Amniotic stem cell (primary cell): ENCODE data around the gene ARL6IP5.
A peak's percentile ranks its signal among the peaks of the same experiment; 100 is the strongest.

Experiments used
- DNase-seq: peaks from one replicate; lab custom pipeline; 2025; lab: John Stamatoyannopoulos, UW

ARL6IP5 gene, protein sequence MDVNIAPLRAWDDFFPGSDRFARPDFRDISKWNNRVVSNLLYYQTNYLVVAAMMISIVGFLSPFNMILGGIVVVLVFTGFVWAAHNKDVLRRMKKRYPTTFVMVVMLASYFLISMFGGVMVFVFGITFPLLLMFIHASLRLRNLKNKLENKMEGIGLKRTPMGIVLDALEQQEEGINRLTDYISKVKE

DNA sequence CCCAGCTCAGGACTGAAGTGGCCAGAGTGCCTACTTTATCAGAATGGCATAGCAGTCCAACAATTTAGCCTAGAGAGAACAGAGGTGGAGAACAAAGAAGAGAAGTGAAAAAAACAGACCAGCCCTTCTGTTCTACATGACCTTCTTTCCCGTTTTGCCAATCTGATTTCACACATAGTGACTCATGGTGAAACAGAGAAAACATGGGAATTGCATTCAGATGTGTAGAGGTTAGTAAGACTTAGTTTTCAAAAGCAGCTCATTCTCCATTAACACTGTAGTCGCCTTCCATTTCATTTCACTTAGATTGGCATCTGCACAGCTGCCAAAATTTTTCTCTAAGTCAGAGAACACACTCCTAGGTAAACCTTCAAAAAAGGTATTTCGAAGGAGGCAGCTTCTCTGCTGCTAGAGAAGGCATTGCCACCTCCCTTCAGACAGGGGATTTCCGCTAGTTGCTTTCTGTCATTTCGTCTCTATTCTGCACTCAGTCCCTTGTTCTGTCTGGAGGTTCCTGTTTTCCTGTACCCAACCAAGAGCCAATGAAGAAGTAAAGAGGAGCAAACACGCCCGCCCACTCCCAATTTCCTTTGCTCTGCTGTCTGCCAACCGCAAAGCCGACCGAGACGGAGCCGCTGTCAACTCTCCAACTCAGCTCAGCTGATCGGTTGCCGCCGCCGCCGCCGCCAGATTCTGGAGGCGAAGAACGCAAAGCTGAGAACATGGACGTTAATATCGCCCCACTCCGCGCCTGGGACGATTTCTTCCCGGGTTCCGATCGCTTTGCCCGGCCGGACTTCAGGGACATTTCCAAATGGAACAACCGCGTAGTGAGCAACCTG, at the start of gene ARL6IP5:
TSS of gene ARL6IP5 (plus strand) at position 612 of the 842 bp plus-strand sequence. CDS start at position 723, 111 bp downstream.
- DNase-seq = peak; percentile 77

DNA sequence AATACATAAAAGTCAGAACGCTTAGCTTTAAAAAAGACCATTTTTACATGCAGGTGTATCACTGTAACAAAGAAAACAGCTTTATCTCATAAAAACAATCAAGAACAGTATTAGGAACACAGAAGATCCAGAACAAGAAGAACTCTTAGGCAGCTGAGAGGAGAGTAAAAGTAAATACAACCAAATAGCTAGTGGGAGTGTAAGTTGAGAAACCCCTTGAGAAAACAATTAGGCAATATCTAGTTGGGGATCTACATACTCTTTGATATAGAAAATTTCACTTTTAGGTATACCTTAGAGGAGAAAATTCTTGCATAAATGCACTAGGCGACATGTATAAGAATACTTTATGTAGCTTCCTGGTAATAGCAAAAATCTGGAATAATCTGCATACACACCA, 40.1 kb upstream of the ARL6IP5 start:
- DNase-seq = no peak

DNA sequence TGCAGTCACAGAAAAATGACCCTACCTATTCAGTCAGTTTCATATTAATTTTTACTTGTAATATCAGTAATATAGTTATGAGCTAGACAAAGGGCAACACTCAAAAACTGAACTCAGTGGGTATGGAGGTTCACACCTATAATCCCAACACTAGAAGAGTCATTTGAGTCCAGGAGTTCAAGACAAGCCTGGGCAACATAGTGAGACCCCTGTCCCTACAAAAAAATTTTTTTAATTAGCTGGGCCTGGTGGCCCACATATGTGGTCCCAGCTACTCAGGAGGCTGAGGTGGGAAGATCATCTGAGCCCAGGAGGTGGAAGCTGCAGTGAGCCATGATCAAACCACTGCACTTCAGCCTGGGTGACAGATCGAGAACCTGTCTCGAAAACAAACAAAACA, 35.7 kb upstream of the ARL6IP5 start:
- no peak for DNase-seq

DNA sequence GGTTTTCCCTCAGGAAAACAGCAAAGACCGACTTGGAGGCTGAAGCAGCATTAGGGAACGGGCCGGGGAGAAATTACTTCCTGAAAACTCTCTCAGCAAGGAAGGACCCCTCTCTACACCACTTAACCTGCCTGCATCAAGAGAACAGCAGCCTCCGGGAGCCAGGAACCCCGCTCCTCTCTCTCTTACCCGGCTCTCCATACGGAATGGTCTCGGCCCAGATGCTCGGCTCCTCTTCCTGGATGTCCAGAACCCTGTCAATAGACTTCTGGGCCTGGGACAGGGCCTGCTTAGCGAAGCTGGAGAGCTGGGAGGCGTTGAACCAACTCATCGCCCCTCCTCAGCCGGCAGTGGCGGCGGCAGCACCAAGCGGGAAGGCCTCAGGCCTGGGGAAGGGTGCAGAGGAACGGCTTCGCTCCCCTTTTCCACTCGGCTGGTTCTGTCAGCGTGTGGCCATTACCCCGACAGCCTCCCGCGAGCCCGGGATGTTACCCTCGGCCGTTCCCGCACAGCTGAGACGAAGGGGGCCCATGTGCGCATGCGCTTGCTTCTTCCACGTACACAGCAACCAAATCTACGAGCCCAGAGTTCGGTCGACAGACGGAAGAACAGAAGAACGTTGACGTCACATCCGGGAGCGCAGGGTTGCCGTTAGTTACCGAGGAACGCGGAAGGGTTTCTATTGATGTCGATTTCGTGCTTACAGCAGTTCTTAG, 32.8 kb upstream of the ARL6IP5 start, which contains the start of gene TMF1:
TSS of gene TMF1 (minus strand) at position 578 of the 716 bp plus-strand sequence. CDS start at position 331, 247 bp downstream.
- DNase-seq = no peak

DNA sequence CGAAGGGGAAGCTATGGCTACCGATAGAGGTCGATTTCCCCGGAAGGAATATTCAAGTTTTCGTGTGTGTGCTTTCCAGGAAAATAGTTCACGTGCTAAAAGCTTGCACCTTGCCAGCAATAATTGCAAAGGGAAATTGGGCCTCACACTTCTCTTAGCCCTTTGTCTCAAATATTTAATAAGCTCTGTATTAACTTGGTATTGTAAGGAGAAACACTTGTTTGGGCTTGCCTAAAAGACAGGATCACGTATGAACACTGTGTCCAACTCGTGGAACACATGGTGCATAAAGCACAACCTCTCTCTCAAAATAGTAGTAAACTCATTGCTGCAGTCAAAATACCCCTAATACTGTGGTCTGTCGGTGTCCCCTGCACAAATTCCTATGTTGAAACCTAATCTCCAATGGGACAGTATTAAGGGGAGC, 32.3 kb upstream of the ARL6IP5 start:
- no peak for DNase-seq

DNA sequence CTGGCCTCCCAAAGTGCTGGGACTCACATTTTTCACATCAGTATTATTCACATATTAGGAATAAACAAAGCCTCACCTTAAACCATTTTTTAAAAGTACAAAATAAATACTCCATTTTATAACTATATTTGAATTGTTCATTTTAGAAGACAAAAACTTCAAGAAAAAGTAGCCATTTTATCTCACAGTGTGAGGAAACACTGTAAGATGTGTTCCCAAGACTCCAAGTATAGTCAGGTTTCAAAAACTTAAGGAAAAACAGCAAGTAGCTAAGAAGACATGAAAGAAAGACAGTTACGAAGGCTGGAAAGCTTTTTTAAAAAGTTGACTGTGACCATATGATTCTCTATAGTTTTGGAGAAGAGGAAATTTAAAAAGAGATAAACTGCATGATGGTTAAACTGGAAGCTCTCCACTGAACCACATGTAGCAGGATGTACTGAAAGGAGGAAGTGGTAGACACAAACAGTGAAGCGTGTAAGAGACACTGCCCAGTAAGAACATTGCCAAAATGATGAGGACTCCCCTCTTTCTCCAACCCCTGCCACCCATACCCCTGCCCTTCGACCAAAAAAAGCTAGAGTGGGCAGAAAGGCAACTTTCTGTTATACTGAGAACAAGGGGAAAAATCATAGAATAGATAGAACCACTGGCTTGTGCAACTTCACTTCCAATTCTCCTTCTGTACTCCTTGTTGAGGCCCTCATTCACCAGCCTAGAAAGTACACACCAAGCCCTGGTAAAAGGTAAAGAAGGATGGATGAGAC, 26.4 kb upstream of the ARL6IP5 start:
- DNase-seq = no peak

DNA sequence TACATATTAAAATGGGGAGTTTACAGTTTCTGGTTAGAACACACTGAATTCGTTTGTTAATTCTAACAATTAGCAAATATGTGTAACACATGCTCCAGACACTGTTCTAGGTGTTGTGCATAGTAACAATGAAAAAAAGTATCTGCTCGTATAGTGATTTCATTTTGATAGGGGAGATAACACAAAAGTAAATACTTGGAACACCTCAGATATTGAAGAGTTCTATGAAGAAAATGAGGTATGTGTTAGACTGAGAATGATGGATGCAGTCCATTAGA, 25.9 kb upstream of the ARL6IP5 start:
- DNase-seq = no peak

DNA sequence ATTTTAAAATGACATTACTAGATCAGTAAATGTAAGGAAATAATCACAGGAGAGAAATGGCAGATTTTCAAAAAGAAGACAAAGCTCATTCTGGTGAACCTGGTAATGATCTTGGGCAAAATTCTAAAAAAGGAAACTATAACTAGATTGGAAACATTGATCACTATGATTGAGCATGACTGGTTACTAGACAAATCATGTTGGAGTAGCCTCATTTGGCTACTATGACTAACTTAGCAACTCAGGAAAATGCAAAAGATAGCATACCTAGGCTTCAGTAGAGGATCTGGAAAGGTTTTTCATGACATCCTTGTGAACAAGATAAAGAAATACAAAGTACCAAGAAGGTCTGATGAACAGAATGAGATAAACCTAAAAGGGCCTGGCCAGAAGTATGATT, 25.0 kb upstream of the ARL6IP5 start:
- no peak for DNase-seq

DNA sequence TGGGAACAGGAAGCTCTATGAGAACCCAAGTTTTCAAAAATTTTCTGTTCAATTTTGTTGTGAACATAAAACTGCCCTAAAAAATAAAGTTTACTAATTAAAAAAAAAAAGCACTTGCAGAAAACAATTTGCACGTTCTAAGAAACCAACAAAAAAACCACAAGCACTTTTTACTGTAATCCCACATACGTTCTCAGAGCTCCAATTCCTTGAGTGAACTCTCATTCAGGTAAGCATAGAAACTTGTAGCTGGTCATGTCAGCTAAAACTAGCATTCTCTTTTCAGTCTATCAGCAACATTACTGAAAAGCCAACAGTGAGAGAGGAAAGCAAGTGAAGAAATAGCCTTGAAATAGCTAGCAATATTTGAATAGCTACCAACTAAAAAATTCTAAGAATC, 21.1 kb upstream of the ARL6IP5 start:
- DNase-seq = no peak

DNA sequence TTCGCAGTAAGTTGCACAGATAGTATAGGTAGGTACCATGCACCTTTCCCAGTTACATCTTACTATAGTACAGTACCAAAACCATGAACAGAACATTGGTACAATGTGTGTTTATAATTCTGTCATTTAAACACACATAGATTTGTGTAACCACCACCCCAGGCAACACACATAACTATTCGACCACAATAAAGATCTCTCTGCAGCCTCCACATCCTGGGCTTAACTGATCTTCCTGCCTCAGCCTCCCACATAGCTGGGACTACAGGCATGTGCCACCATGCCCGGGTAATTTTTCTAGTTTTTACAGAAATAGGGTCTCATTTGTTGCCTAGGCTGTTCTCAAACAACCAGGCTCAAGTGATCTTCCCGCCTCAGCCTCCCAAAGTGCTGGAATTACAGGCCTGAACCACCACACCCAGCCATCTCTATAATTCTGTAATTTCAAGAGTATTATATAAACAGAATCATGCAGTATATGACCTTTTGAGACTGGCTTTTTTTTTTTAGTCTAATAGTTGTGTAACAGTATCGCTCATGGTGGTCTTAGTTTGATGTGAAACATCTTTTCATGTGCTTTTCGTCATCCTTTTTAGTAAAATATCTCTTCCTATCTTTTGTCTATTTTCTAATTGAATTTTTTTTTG, 19.3 kb upstream of the ARL6IP5 start:
- DNase-seq = no peak

DNA sequence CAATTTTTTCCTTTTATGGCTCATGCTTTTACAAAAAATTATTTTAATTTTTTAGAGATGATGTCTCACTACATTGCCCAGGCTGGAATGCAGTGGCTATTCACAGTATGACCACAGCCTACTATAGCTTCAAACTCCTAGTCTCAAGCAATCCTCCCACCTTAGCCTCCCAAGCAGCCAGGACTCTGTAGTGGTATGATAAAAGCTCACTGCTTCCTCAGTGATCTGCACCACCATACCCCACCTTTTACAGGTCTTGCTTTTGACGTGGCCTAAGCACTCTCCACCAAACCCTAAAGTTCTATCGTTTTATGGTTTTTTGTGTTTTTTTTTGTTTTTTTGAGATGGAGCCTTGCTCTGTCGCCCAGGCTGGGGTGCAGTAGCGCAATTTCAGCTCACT, 18.6 kb upstream of the ARL6IP5 start:
- DNase-seq = no peak

DNA sequence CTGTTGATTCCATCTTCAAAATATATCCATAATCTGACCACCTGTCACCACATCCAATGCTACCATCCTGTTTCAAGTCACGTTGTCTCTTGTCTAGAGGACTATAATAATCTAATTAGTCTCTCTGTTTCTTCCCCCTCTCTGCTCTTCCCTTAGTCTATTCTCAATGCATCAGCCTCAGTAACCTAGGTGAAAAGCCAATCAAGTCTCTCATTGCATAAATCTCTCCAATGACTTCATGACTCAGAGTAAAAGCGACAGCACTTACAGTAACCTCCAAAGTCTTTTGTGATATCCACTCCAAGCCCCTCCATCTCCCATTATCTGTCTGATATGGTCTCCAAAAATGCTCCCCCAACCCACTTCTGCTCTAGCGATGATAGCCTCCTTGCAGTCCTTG, 11.8 kb upstream of the ARL6IP5 start:
- DNase-seq = no peak

DNA sequence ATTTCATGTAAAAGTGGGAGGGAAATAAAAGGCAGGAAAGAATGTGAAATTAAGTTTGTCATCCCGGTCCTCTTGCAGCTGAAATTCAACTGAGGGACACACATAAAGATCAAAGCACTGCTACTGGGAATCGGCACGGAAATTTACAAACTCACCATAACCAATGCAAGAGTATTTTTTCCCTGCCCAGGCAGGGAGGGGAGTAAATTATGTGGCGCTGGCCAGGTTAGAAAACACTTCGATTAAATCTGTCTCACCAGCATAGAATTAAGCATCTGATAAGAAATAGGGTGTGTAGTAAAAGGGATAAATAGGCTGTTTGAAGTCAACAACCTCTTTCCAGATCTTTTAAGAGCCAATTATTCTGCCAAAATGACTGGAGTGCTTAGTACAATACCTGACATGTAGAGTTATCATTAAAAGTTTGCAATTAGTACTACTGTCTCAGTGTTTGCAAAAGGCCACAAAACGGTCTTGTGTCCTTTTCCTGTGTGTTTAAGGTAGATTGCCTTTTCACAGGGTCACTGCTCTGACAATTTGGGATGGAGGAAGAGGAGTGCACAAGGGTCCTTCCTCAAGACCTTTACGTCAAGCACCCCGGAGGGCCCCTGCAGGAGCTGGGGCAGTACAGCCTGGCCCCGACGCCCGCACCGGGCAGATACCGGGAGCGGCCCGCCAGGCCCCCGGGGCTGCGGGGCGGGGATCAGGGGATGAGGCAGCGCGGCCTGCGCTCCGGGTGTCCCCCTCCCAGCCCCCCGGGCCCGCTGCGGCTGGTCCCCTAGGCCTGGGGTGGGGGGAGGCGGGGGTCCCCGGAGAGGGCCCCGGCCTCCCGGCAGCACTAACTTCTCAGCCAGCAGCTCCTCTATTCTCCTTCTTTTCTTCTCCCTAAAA, 5.2 kb upstream of the ARL6IP5 start:
- DNase-seq = no peak

DNA sequence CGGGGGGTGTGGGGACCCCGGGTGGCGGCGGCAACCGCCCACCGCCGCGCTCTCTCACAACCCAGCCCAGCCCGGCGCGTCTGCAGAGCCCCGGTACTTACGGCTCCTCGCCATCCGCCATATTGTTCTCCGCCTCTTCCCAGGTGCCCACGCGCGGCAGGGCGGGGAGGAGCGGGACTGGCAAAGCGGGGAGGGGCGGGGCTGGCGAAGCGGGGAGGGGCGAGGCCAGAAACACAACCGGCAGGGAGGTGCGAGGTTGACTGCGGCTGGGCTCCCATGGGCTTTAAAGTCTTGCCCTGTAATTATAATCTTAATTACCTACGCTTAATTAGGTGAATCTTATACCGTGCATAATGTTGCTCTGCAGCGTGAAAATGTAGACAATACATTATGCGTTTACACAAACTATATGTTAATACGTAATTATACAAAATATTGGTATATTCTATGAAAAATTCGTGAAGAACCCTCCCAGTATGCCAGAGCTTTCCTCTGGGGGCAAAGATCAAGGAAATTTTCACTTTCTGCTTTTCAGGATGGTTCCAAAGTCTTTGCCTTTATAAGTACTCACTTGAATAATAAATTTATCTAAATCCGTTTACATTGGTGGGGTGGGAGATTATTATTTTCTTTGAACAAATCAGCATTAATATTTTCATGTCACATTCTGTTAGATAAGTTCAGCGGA, 4.4 kb upstream of the ARL6IP5 start, which contains the start of gene UBA3:
TSS of gene UBA3 (minus strand) at position 133 of the 688 bp plus-strand sequence. CDS start at position 121, 12 bp downstream.
- peak; percentile 86 for DNase-seq

DNA sequence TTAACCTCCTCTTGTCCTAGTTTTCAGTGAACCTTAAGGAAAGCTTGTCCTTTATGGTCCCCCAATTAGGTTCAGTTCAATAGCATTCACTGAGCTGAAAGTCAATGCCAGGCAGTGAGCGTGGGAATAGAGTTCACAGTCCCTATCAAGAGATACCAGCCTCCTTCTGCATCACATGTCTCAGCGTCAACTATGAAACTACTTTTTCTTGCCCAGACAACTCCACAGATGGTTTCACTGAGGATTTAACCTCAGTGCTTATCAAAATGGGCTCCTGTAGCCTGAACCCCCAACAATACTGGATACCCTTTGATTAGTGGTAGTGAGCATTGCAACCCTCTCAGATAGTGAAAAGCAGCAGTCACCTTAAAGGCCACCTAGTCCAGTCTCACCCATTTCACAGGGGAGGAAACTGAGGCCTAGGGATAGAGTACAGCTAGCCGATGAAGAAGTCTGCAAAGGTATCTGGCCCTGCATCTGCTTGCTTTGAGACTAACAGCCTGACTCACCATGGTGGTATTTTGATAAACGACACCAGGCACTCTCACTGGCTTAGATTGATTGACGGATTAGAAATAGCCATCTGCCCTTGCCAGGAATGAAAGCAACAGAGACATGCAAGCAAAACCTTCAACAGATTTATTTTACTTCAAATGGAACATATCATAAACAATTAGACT, 3.0 kb upstream of the ARL6IP5 start:
- DNase-seq = no peak

DNA sequence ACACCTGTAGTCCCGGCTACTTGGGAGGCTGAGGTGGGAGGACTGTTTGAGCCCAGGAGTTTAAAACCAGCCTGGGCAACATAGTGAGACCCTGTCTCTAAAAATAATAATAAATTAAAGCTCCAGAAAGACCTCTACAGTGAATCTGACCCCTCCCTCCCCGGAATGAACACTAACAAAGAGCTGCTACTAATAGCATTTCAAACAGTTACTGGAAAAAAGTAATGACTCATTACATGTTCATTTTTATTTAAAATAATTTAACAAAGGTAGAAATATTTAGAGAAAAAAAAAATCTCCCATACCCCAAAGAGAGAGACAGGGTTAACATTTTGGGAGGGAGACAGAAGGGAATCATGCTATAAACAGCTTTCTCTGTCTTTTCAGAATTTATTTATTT, 2.4 kb upstream of the ARL6IP5 start:
- DNase-seq = no peak

DNA sequence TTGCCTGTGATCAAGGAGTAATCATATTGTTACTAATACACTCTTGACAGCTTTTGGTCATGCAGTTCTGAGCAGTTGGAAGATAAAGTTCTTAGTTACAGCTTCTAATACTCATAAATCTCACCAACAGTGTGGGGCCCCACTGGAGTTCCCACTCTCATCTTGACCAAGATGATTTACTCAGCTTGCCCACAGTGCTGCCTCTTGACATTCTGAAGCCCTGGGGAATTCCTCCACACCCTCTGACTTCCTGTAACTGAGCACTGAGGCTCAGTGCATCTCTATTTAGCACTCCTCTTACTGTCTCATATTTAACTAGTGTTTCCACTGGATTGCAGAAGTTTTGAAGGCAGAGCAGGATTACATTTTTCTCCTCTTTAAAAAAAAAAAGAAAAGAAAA, 1.9 kb upstream of the ARL6IP5 start:
- peak; percentile 28 for DNase-seq

DNA sequence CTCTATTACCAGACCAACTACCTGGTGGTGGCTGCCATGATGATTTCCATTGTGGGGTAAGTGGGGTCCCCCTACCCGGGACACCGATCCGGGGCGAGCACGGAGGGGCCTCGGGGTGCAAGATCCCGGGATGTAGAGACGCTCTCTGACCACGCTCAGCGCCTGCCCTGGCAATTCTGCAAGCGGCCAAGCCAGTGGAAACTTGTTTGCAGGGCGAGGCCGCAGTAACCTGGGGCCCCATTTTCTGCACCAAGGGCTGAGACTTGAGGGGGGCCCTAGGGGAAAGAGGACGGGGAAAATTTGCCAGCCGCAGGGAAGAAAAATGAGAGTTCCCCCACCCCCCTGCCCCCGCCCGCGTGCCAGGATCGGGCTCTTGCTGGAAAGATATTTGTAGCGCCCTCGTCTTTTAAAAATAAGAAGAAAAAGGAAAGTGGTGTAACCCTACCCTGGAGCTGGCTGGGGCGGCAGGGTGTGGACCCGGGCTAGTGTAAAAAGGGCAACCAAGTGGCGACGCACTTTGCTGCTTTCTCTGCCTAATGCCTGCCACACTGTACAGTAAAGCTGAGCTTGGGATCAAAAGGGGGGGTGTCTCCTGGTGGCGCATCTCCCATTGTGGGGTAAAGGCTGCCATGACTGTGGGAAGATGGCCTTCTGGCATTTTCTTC, 563 bp downstream of the ARL6IP5 start:
- no peak for DNase-seq
